T-cell (primary cell): Measurements from ENCODE around the gene SPATA22. TPM values are rescaled to one million over a fixed set of nuclear protein-coding genes. Genes with fewer than 3 reads are reported as not detected.

Experiments
- ATAC-seq, 4 experiments: fragments of 200-7000 bp in 3 of 4; fragments of 150-1000 bp in 1 of 4; cut with Tn5 transposase; replicated peaks in 1 of 4; 1 replicate in 3 of 4; 2 replicates in 1 of 4; pipeline ENCODE4 v1.10.0; 2021; ENCODE audit warnings: moderate library complexity in 3 of 4, mild to moderate bottlenecking in 2 of 4, moderate number of reproducible peaks in 1 of 4
- CTCF ChIA-PET, 2 donors: fragments of 300-600 bp; sonication (Branson Sonifier 250); formaldehyde crosslinking; loops; one replicate each; lab custom pipeline; 2022; ENCODE audit warnings: antibody characterized with exemption in 2 of 2; lab: Charles Lee
- POLR2A ChIA-PET, 2 donors: fragments of 300-600 bp; sonication (Branson Sonifier 250); formaldehyde crosslinking; loops; one replicate each; lab custom pipeline; 2022; ENCODE audit warnings: antibody characterized with exemption in 2 of 2; lab: Charles Lee
- DNase-seq, 35 experiments: peaks; one replicate each; pipeline versions ENCODE4 v3.0.0 to v3.0.0-alpha.2; 2013 to 2023
- H3K27ac ChIP-seq: one replicate; pipeline ENCODE4 v1.5.1; 2013; ENCODE audit warnings: low read length
- H3K27me3 ChIP-seq, 2 experiments: replicated peaks in 1 of 2; 1 replicate in 1 of 2; 2 replicates in 1 of 2; pipeline versions ENCODE4 v1.6.1 to v1.7.0; 2013; ENCODE audit warnings: low read length in 1 of 2, mixed read lengths in 1 of 2; ENCODE audit not compliant: control insufficient read depth in 2 of 2, insufficient read depth in 2 of 2; ENCODE audit errors: extremely low read depth in 1 of 2
- H3K36me3 ChIP-seq, 2 donors: 1 replicate in 1 of 2; 2 replicates in 1 of 2; pipeline versions ENCODE4 v1.6.1 to v1.7.0; 2013; ENCODE audit warnings: low read length in 1 of 2; ENCODE audit not compliant: control insufficient read depth in 2 of 2, insufficient read depth in 1 of 2; ENCODE audit errors: extremely low read depth in 1 of 2
- H3K4me1 ChIP-seq, 2 experiments: 1 replicate in 1 of 2; 2 replicates in 1 of 2; pipeline versions ENCODE4 v1.6.1 to v1.7.0; 2013; ENCODE audit warnings: low read length in 2 of 2, mixed read lengths in 1 of 2; ENCODE audit not compliant: insufficient read depth in 2 of 2, control insufficient read depth in 1 of 2; ENCODE audit errors: extremely low read depth in 1 of 2
- H3K4me3 ChIP-seq, 2 donors: 1 replicate in 1 of 2; 2 replicates in 1 of 2; pipeline versions ENCODE4 v1.5.1 to v1.7.0; 2013; ENCODE audit warnings: mild to moderate bottlenecking in 2 of 2, low read length in 1 of 2, moderate library complexity in 1 of 2; ENCODE audit not compliant: control insufficient read depth in 1 of 2; ENCODE audit errors: extremely low read depth in 1 of 2
- H3K9me3 ChIP-seq: 2 replicates; pipeline ENCODE4 v1.7.0; 2013
- H3K27ac Mint-ChIP-seq, 2 donors: one replicate each; pipeline ENCODE4 v1.8.0; 2020 to 2021; ENCODE audit warnings: mild to moderate bottlenecking in 2 of 2, mixed read lengths in 2 of 2
- H3K27me3 Mint-ChIP-seq, 2 donors: one replicate each; pipeline ENCODE4 v1.8.0; 2021 to 2022; ENCODE audit warnings: mixed read lengths in 2 of 2
- H3K36me3 Mint-ChIP-seq: one replicate; pipeline ENCODE4 v1.8.0; 2021; ENCODE audit warnings: mixed read lengths
- H3K4me1 Mint-ChIP-seq, 3 donors: one replicate each; pipeline ENCODE4 v1.8.0; 2020 to 2022; ENCODE audit warnings: mixed read lengths in 3 of 3, mild to moderate bottlenecking in 1 of 3
- H3K4me3 Mint-ChIP-seq, 3 donors: one replicate each; pipeline ENCODE4 v1.8.0; 2020 to 2022; ENCODE audit warnings: mild to moderate bottlenecking in 3 of 3, mixed read lengths in 3 of 3, moderate library complexity in 3 of 3
- H3K9me3 Mint-ChIP-seq, 3 donors: one replicate each; pipeline ENCODE4 v1.8.0; 2020 to 2022; ENCODE audit warnings: mixed read lengths in 3 of 3
- WGBS: methylation state at CpG from one replicate; pipeline ENCODE4 v1.1.5; 2013; ENCODE audit warnings: missing lambda C conversion rate; ENCODE audit not compliant: insufficient coverage; 5-methylcytosine and 5-hydroxymethylcytosine counted together
- total RNA-seq, 35 experiments: library from RNA in 6 of 35; stranded (reverse) in 6 of 35; fragments of 120-200 nt in 1 of 35; gene quantifications; one replicate each; pipeline versions ENCODE4 v1.2.1 to v1.2.4 and lab custom pipeline; 2013 to 2026

SPATA22 gene
- total RNA-seq, 5 donors from 2014 or later (not counting 1 experiment from before 2014, with no cell fraction given) = 1.3 to 1.5 TPM; not detected in 3

DNA sequence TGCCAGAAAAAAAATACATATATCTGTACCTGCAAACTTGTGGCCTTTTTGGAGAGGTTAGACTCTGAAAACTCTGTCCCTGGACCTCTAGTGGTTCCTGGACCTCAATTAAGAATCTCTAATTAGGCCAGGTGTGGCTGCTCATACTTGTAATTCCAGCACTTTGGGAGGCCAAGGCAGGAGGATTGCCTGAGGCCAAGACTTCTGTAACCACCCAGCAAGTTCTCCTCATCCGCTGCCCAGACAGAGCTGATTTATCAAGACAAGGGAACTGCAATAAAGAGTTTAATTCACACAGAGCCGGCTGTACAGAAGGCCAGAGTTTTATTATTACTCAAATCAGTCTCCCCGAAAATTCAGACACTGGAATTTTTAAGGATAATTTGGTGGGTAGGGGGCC is 8.4 kb upstream of the SPATA22 start:
- Histone ChIP-seq H3K9me3 (no peaks in the 10 kb centered on the region), H3K4me1 (no peaks in the 10 kb centered on the region), H3K27me3 (peaks cover 2 to 11% of the 10 kb centered on the region in 2 experiments), H3K36me3 (no peaks in the 10 kb centered on the region), H3K4me3 (no peak overlapping the region), H3K27ac (no peak overlapping the region)
- ChIA-PET POLR2A (no interaction called here), CTCF (no interaction called here)
- H3K27ac Mint-ChIP-seq = no peak overlapping the region
- peaks cover 8 to 23% of the 10 kb centered on the region in 2 donors for H3K27me3 Mint-ChIP-seq
- H3K4me1 Mint-ChIP-seq = peaks cover 0 to 2% (median 2%) of the 10 kb centered on the region in 3 donors
- H3K4me3 Mint-ChIP-seq = no peak overlapping the region
- no peaks in the 10 kb centered on the region for H3K36me3 Mint-ChIP-seq
- DNase-seq (no peak), ATAC-seq (no peak)
- no peaks in the 10 kb centered on the region for H3K9me3 Mint-ChIP-seq
- WGBS = 74% methylated on average over 2 of the region's 3 CpGs

DNA sequence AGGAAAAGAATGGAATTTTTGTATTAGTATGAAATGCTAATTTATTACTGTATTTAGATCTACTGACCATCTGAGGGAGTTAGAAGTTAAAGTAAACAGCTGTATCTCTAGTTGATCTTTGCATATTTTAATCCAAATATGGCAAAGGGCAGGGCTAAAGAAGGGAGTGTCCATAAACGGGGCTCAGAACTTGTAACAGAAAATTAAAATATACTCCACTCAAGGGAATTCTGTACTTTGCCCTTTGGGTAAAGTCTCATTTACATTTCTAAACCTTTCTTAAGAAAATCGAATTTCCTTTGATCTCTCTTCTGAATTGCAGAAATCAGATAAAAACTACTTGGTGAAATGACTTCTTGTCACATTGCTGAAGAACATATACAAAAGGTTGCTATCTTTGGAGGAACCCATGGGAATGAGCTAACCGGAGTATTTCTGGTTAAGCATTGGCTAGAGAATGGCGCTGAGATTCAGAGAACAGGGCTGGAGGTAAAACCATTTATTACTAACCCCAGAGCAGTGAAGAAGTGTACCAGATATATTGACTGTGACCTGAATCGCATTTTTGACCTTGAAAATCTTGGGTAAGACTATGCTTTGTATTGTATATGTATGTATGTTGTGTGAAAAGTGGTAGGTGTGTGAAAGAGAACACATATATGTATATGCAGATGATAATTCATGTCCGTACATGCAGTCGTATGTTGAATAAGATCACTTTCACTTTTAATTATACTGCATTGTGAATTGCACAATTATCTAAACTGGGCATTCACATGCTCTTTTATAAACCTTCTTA is 4.4 kb upstream of the SPATA22 start, which contains the start of gene ASPA:
Gene ASPA, plus strand, starts transcription at position 186 of the 799 bp plus-strand sequence. Its CDS starts 163 bp downstream, at position 349.
- Mint-ChIP-seq H3K4me3 (peak within 1 kb of the TSS; percentile 7 to 60 (median 39)), H3K27me3 (peaks cover 3 to 11% of the 10 kb centered on the region in 2 donors), H3K36me3 (no peaks in the 10 kb centered on the region), H3K4me1 (peaks cover 0 to 2% (median 2%) of the 10 kb centered on the region in 3 donors), H3K9me3 (no peaks in the 10 kb centered on the region), H3K27ac (no peak within 1 kb of the TSS)
- POLR2A ChIA-PET = no interaction called here
- CTCF ChIA-PET = no interaction called here
- Histone ChIP-seq H3K9me3 (no peaks in the 10 kb centered on the region), H3K27ac (no peak within 1 kb of the TSS), H3K27me3 (peaks cover 2 to 5% of the 10 kb centered on the region in 2 experiments), H3K4me3 (no peak within 1 kb of the TSS), H3K36me3 (no peaks in the 10 kb centered on the region), H3K4me1 (no peaks in the 10 kb centered on the region)
- no peak for DNase-seq
- WGBS = no CpG with 5 or more reads among the region's 7 CpGs
- no peak for ATAC-seq

DNA sequence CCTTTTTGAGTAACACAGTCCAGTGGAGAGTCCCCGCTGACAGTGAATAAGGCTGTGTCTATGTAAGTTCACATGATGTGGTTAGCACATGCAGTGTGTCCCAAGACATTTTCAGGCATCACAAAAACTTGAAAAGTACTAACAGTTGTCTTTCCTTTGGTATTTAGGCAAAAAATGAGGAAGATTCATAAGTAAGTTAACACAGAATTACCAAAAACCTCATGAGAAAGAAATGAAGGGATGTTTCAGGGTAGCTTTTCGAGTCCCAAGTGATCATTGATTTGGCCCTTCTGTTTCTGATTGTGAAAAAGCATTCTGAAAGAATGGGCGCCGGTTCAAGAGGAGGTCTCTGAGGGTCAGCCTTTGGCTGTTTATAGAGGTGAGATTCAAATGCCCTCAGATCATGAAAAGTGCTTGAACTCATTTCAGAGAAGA is 3.6 kb upstream of the SPATA22 start:
- peaks cover 4 to 11% of the 10 kb centered on the region in 2 donors for H3K27me3 Mint-ChIP-seq
- no peaks in the 10 kb centered on the region for H3K9me3 Mint-ChIP-seq
- no peaks in the 10 kb centered on the region for H3K36me3 Mint-ChIP-seq
- H3K4me3 ChIP-seq = no peak overlapping the region
- no peaks in the 10 kb centered on the region for H3K9me3 ChIP-seq
- H3K4me3 Mint-ChIP-seq = no peak overlapping the region
- H3K36me3 ChIP-seq = no peaks in the 10 kb centered on the region
- H3K4me1 Mint-ChIP-seq = peaks cover 0 to 2% (median 2%) of the 10 kb centered on the region in 3 donors
- POLR2A ChIA-PET = no interaction called here
- DNase-seq (no peak), ATAC-seq (no peak)
- H3K27me3 ChIP-seq = peaks cover 2 to 5% of the 10 kb centered on the region in 2 experiments
- no peak overlapping the region for H3K27ac Mint-ChIP-seq
- 57% methylated on average over 3 of the region's 4 CpGs for WGBS
- CTCF ChIA-PET = no interaction called here
- H3K4me1 ChIP-seq = no peaks in the 10 kb centered on the region
- no peak overlapping the region for H3K27ac ChIP-seq

DNA sequence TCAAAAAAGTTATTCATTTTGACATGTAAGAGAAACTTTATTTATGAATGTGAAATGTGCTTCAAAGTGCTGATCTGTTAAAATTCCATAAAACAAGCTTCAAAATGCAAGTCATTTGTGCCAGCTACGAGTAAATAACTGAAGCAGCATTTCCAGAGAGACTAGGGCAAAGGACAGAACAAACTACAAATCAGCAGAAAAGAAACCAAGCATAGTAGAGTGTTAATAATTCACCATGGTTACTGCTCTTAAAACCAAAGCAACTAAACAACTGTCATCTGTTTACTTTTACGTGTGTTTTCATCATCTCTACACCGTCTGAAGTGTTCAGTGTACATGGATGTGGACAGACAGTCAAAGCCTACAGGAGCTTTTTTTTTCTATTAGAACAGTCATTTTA is 2.6 kb upstream of the SPATA22 start:
- POLR2A ChIA-PET = no interaction called here
- Mint-ChIP-seq H3K27me3 (peaks cover 7 to 9% of the 10 kb centered on the region in 2 donors), H3K9me3 (no peaks in the 10 kb centered on the region), H3K4me1 (peaks cover 0 to 2% (median 2%) of the 10 kb centered on the region in 3 donors), H3K36me3 (no peaks in the 10 kb centered on the region), H3K27ac (no peak overlapping the region), H3K4me3 (no peak overlapping the region)
- Histone ChIP-seq H3K9me3 (no peaks in the 10 kb centered on the region), H3K4me1 (no peaks in the 10 kb centered on the region), H3K27me3 (no peaks in the 10 kb centered on the region), H3K4me3 (no peak overlapping the region), H3K36me3 (no peaks in the 10 kb centered on the region), H3K27ac (no peak overlapping the region)
- DNase-seq (no peak), ATAC-seq (no peak)
- WGBS = no CpG with 5 or more reads among the region's 3 CpGs
- CTCF ChIA-PET = interaction anchor here in 1 of 2 donors (0.5 kb wide), 1 partner anchor 923 kb away, joined by 3 read pairs; no protein-coding TSS in a partner anchor

DNA sequence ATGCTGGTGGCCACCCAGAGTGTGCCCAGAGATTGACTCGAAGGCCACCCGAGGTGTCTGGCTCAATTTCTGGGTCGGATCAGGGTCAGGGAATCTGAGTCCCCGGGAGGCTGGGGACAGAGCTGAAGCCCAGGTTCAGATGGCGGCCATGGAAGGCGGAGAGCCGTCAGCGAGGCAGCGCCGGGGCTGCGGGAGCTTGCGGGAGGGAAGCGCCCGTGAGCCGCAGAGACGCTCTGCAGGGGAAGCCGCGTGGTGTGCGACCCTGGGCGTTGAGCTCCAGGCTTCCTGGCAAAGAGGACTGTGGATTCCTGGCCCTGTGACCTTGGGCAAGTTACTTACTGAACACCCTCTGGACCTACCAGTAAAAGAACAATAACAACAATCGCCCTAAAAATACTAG is 518 bp upstream of the SPATA22 start:
- CTCF ChIA-PET = no interaction called here
- H3K9me3 Mint-ChIP-seq = no peaks in the 10 kb centered on the region
- ATAC-seq (no peak), DNase-seq (no peak)
- H3K4me1 Mint-ChIP-seq = peaks cover 0 to 2% (median 2%) of the 10 kb centered on the region in 3 donors
- Histone ChIP-seq H3K27me3 (no peaks in the 10 kb centered on the region), H3K9me3 (no peaks in the 10 kb centered on the region), H3K4me1 (no peaks in the 10 kb centered on the region), H3K36me3 (no peaks in the 10 kb centered on the region), H3K27ac (no peak overlapping the region), H3K4me3 (no peak overlapping the region)
- 94% methylated on average over 19 of the region's 21 CpGs for WGBS
- no peak overlapping the region for H3K27ac Mint-ChIP-seq
- H3K4me3 Mint-ChIP-seq = no peak overlapping the region
- H3K36me3 Mint-ChIP-seq = no peaks in the 10 kb centered on the region
- H3K27me3 Mint-ChIP-seq = peaks cover 3 to 4% of the 10 kb centered on the region in 2 donors
- POLR2A ChIA-PET = no interaction called here

DNA sequence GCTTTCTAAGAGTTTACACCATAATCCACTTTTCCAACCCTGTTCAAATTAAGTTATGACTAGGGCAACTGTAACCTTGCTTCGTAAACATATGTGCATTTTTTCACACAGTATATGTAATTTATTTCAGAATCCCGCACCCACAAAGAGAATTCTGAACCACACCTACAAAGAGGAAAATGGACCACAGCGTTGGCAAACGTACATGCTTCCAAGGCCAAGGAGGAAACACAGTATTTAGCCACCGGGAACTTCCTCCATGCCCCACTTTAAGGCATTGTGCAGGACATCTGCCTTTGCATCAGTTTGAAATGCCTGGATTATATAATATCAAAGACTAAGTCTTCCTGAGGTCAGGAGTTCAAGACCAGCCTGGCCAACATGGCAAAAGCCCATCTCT is 2.1 kb downstream of the SPATA22 start:
- Mint-ChIP-seq H3K9me3 (no peaks in the 10 kb centered on the region), H3K27me3 (peaks cover 4% of the 10 kb centered on the region in 2 donors), H3K4me3 (no peak overlapping the region), H3K27ac (no peak overlapping the region), H3K4me1 (no peaks in the 10 kb centered on the region), H3K36me3 (no peaks in the 10 kb centered on the region)
- CTCF ChIA-PET = no interaction called here
- Histone ChIP-seq H3K4me1 (no peaks in the 10 kb centered on the region), H3K9me3 (no peaks in the 10 kb centered on the region), H3K27ac (no peak overlapping the region), H3K36me3 (no peaks in the 10 kb centered on the region), H3K4me3 (no peak overlapping the region), H3K27me3 (no peaks in the 10 kb centered on the region)
- no CpG with 5 or more reads among the region's 5 CpGs for WGBS
- POLR2A ChIA-PET = no interaction called here
- ATAC-seq (no peak), DNase-seq (no peak)
